Panc1 (cell line): Measurements from ENCODE around the gene NAT9. TPM values are rescaled to one million over a fixed set of nuclear protein-coding genes. Genes with fewer than 3 reads are reported as not detected.

Experiments
- ATAC-seq: fragments of 200-7000 bp; cut with Tn5 transposase; 2 replicates; pipeline ENCODE4 v1.9.1; 2020; ENCODE audit warnings: mild to moderate bottlenecking, moderate library complexity
- BruUV-seq: library from RNA; stranded (reverse); fragments of 400-500 nt; replicated peaks from 2 replicates; lab custom pipeline; 2021; lab: Mats Ljungman, UMichigan
- CTCF ChIA-PET: fragments of 300-600 bp; sonication (Branson Sonifier 250); formaldehyde crosslinking; loops from one replicate; lab custom pipeline; 2022; ENCODE audit warnings: antibody characterized with exemption; lab: Charles Lee
- POLR2A ChIA-PET: fragments of 300-600 bp; sonication (Branson Sonifier 250); formaldehyde crosslinking; loops from one replicate; lab custom pipeline; 2022; ENCODE audit warnings: antibody characterized with exemption; lab: Charles Lee
- DNase-seq: peaks from one replicate; pipeline ENCODE4 v3.0.0-alpha.2; 2010; ENCODE audit warnings: low read depth, low spot score
- H3K27ac ChIP-seq: 2 replicates; pipeline ENCODE4 v1.5.1; 2011; ENCODE audit warnings: mild to moderate bottlenecking, low read length, inconsistent platforms
- H3K27me3 ChIP-seq: fragments of 200-500 bp; sonication (Bioruptor generic); 2 replicates; pipeline ENCODE4 v1.6.0; 2014; ENCODE audit warnings: low read length, inconsistent platforms; ENCODE audit not compliant: control insufficient read depth, insufficient read depth
- H3K36me3 ChIP-seq: fragments of 200-500 bp; sonication (Bioruptor generic); 2 replicates; pipeline ENCODE4 v1.5.1; 2014; ENCODE audit warnings: inconsistent platforms, mild to moderate bottlenecking, low read length, moderate library complexity; ENCODE audit not compliant: control insufficient read depth, insufficient read depth
- H3K4me1 ChIP-seq: 2 replicates; pipeline ENCODE4 v1.5.1; 2011; ENCODE audit warnings: inconsistent platforms, mild to moderate bottlenecking, low read length, moderate library complexity; ENCODE audit not compliant: control insufficient read depth, insufficient read depth
- H3K4me3 ChIP-seq, 2 experiments: 2 replicates each; pipeline ENCODE4 v1.5.1; 2011 to 2012; ENCODE audit warnings: low read depth in 2 of 2, low read length in 2 of 2, mild to moderate bottlenecking in 2 of 2, inconsistent platforms in 1 of 2, moderate library complexity in 1 of 2
- H3K9me3 ChIP-seq: fragments of 200-500 bp; sonication (Bioruptor generic); 2 replicates; pipeline ENCODE4 v1.5.1; 2014; ENCODE audit warnings: low read depth, mild to moderate bottlenecking, inconsistent platforms, low read length, moderate library complexity; ENCODE audit not compliant: control insufficient read depth, insufficient read depth
- CTCF ChIP-seq: fragments of 450-650 bp; IDR thresholded peaks from 2 replicates; pipeline ENCODE4 v1.5.1; 2017; ENCODE audit warnings: mild to moderate bottlenecking
- POLR2AphosphoS5 ChIP-seq: IDR thresholded peaks from 2 replicates; pipeline ENCODE4 v1.6.1; 2012; ENCODE audit warnings: mild to moderate bottlenecking, low read depth, low read length, moderate library complexity
- REST ChIP-seq, 2 experiments: IDR thresholded peaks; 2 replicates each; pipeline ENCODE4 v1.6.1; 2011 to 2012; ENCODE audit warnings: low read depth in 2 of 2, control low read depth in 1 of 2, low read length in 1 of 2, mild to moderate bottlenecking in 1 of 2, moderate library complexity in 1 of 2; ENCODE audit not compliant: insufficient read depth in 1 of 2
- SIN3A ChIP-seq: IDR thresholded peaks from 2 replicates; pipeline ENCODE4 v1.6.1; 2012; ENCODE audit warnings: low read depth, mild to moderate bottlenecking, low read length, moderate library complexity, borderline replicate concordance; ENCODE audit not compliant: insufficient read depth
- TCF7L2 ChIP-seq: IDR thresholded peaks from 2 replicates; pipeline ENCODE4 v1.6.1; 2011; ENCODE audit warnings: mild to moderate bottlenecking, low read depth, low read length, inconsistent platforms
- in situ Hi-C: cut with HindIII; loops from 2 replicates; pipeline ENCODE4 v1.10.0; 2016; ENCODE audit warnings: low sequenced_read_pairs, low pct_unique_long_range_greater_than_20kb
- intact Hi-C: fragments of 100-400 bp; cut with micrococcal nuclease; formaldehyde crosslinking; loops from one replicate; pipeline ENCODE4 v1.10.0; 2022; ENCODE audit not compliant: unreplicated experiment
- total RNA-seq: library from RNA; stranded (reverse); gene quantifications from one replicate; pipeline ENCODE4 v1.2.1, GENCODE V29; 2021; ENCODE audit not compliant: unreplicated experiment

Gene NAT9
- total RNA-seq, 1 experiment from 2014 or later: 90.1 TPM

- H3K27me3 ChIP-seq: no peaks in the 10 kb centered on the region
- no peaks in the 10 kb centered on the region for H3K36me3 ChIP-seq
- ATAC-seq: no peak
- H3K9me3 ChIP-seq: no peaks in the 10 kb centered on the region
- ChIA-PET POLR2A (no interaction called here), CTCF (interaction anchor here (1.2 kb wide), 1 partner anchor 13 kb away, joined by 3 read pairs; no protein-coding TSS in a partner anchor)
- TF ChIP-seq SIN3A (no peak), REST (IDR thresholded peaks at IDR 0.05; ENCODE audit: insufficient read depth in 1 of 2, low read depth in 2 of 2, low read length in 1 of 2) (no peak), POLR2AphosphoS5 (no peak), CTCF (no peak), TCF7L2 (no peak)
- intact Hi-C loops (no loop called here), in situ Hi-C loops (no loop called here)
- H3K4me3 ChIP-seq: no peak overlapping the region
- DNase-seq: no peak
- BruUV-seq: no TSS peak
- no peak overlapping the region for H3K27ac ChIP-seq
- H3K4me1 ChIP-seq: no peaks in the 10 kb centered on the region; the same call in 1 of the 2 replicates
These were observed 27.3 kb upstream of the NAT9 start for GRCh38 chr17:74803388-74803930.

GRCh38 chr17:74801896-74802295, 25.8 kb upstream of the NAT9 start:
- Histone ChIP-seq H3K27me3 (no peaks in the 10 kb centered on the region), H3K4me1 (no peaks in the 10 kb centered on the region; the same call in 1 of the 2 replicates), H3K36me3 (no peaks in the 10 kb centered on the region), H3K4me3 (no peak overlapping the region), H3K9me3 (no peaks in the 10 kb centered on the region), H3K27ac (no peak overlapping the region)
- TF ChIP-seq CTCF: no peak
- TF ChIP-seq REST (IDR thresholded peaks at IDR 0.05; ENCODE audit: insufficient read depth in 1 of 2, low read depth in 2 of 2, low read length in 1 of 2): no peak
- TF ChIP-seq SIN3A: no peak
- no peak for TF ChIP-seq POLR2AphosphoS5
- TF ChIP-seq TCF7L2: no peak
- DNase-seq: no peak
- BruUV-seq: no TSS peak
- no peak for ATAC-seq
- intact Hi-C loops (no loop called here), in situ Hi-C loops (no loop called here)
- ChIA-PET CTCF (interaction anchor here (0.5 kb wide), 1 partner anchor 93 kb away, joined by 12 read pairs; no protein-coding TSS in a partner anchor), POLR2A (no interaction called here)
